HPDE6-E6E7 (cell line): ENCODE results near the gene HDAC9.
A peak's percentile ranks its signal among the peaks of the same experiment; 100 is the strongest.
"Not testable (repeated sequence)": the region's sequence is repeated elsewhere in the genome, so short reads cannot be mapped to it uniquely, and the experiment has no call there.

Experiments used
- DNase-seq: peaks from one replicate; pipeline ENCODE4 v3.0.0; 2011; ENCODE audit warnings: missing footprints; ENCODE audit errors: extremely low spot score

HDAC9 gene

GRCh38 chr7:19017374-19017773 is 521.8 kb downstream of the HDAC9 start:
- DNase-seq = no peak

GRCh38 chr7:19020062-19020461 is 524.5 kb downstream of the HDAC9 start:
- DNase-seq = no peak

DNA sequence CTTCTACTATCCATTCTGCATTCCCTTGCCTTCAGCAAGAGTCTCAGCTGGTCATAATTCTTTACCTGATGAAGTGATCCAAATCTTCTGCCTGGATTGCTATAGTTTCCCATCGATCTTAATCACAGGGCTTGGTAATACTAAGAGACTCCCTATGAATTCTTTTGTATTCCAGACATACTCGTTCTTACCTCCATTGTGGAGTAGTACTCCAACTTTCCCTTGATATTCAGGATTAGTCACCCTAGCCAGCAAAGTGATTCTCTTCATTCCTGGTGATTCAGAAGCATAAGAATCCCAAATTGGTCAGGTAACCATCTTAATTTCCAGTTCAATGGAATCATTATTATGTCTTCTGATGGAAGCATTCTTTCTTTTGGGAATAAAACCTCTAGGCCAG is 525.2 kb downstream of the HDAC9 start:
- no peak for DNase-seq

DNA sequence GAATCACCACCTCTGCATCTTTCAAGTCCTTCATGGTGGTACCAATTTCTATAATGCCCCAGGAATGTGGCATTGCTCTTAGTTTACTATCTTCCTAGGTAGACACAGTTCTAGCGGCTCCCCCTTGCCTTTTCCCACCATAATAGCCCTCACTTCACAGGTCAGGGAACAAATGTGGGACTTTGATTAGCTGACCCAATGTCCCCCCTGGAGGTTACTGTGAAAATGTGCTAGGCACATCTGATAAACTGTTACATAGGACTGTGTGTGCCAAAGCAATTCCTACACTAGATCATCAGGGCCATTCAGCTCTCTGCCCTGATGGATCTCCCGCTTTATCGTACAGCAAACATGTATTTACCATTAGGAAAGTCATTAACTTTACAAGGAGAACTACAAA is 527.9 kb downstream of the HDAC9 start:
- DNase-seq = no peak

- no peak for DNase-seq
Measured at GRCh38 chr7:19024261-19024660, 528.7 kb downstream of the HDAC9 start.

- DNase-seq = no peak
Measured at GRCh38 chr7:19026888-19027287, 531.3 kb downstream of the HDAC9 start.

DNA sequence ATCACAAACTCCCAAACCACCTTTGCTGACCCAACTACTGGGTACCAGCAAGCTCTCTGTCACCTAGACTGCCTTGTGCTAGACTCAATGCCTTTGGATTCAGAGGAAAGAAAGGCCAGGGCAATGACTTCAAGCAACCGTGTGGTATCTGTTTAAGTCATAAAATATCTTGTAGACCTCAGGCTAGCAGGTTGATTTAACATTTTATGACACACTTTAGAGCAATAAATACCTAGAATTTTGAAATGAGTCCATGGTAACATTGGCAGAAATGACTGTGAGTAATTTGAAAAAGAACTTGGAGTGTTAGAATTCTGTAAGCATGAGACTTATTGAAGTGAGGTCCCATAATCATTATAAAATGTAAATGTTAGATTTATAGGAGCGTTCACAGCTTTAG is 534.7 kb downstream of the HDAC9 start:
- DNase-seq = no peak

- not testable (repeated sequence) for DNase-seq
Measured at GRCh38 chr7:19032942-19033341, 537.4 kb downstream of the HDAC9 start.

GRCh38 chr7:19051767-19052375 is 556.3 kb downstream of the HDAC9 start:
- peak; percentile 11 for DNase-seq
